GM12878 (cell line): Measurements from ENCODE around the gene LRRC4. TPM values are rescaled to one million over a fixed set of nuclear protein-coding genes. Genes with fewer than 3 reads are reported as not detected.

Experiments
- ATAC-seq: fragments of 200-7000 bp; cut with Tn5 transposase; 3 replicates; pipeline ENCODE4 v1.9.1; 2020; ENCODE audit warnings: mild to moderate bottlenecking, moderate library complexity
- BruUV-seq: library from RNA; stranded (reverse); fragments of 400-500 nt; replicated peaks from 2 replicates; lab custom pipeline; 2021; lab: Mats Ljungman, UMichigan
- CTCF ChIA-PET: fragments of 300-600 bp; sonication (Branson Sonifier 250); formaldehyde crosslinking; extraction: SDS; loops from one replicate; lab custom pipeline; 2021; ENCODE audit warnings: inconsistent platforms; lab: Yijun Ruan, JAX
- POLR2A ChIA-PET: fragments of 350-600 bp; formaldehyde crosslinking; extraction: SDS; loops from one replicate; lab custom pipeline; 2021; ENCODE audit warnings: inconsistent platforms; lab: Charles Lee
- RAD21 ChIA-PET: fragments of 300-600 bp; sonication (Branson Sonifier 250); formaldehyde crosslinking; loops from one replicate; lab custom pipeline; 2023; ENCODE audit warnings: antibody characterized with exemption; ENCODE audit not compliant: unreplicated experiment; lab: Charles Lee
- SMC1A ChIA-PET: fragments of 300-600 bp; sonication (Branson Sonifier 250); formaldehyde crosslinking; loops from one replicate; lab custom pipeline; 2023; ENCODE audit not compliant: unreplicated experiment, uncharacterized antibody; lab: Charles Lee
- DNase-seq: peaks from one replicate; pipeline ENCODE4 v3.0.0-alpha.2; 2011; ENCODE audit warnings: low read depth, low spot score
- FAIRE-seq: peaks from 3 replicates; lab custom pipeline; 2011; peaks lifted over from hg19 to GRCh38; lab: Jason Lieb, UNC
- H2AFZ ChIP-seq: 2 replicates; pipeline ENCODE4 v1.6.0; 2011; ENCODE audit warnings: low read depth, low read length, control low read depth; ENCODE audit not compliant: control insufficient read depth
- H3K27ac ChIP-seq: 2 replicates; pipeline ENCODE4 v1.5.1; 2011; ENCODE audit warnings: control low read depth; ENCODE audit not compliant: control insufficient read depth, insufficient read depth
- H3K27me3 ChIP-seq, 2 experiments: replicated peaks in 1 of 2; 2 replicates each; pipeline versions ENCODE4 v1.6.0 to v1.6.1; 2011; ENCODE audit warnings: low read length in 1 of 2; ENCODE audit not compliant: control insufficient read depth in 2 of 2, insufficient read depth in 2 of 2
- H3K36me3 ChIP-seq, 2 experiments: 2 replicates each; pipeline ENCODE4 v1.5.1; 2011; ENCODE audit warnings: low read length in 1 of 2; ENCODE audit not compliant: control insufficient read depth in 2 of 2, insufficient read depth in 2 of 2
- H3K4me1 ChIP-seq: 2 replicates; pipeline ENCODE4 v1.6.1; 2011; ENCODE audit warnings: mild to moderate bottlenecking, low read length, moderate library complexity, mixed read lengths; ENCODE audit not compliant: control insufficient read depth, insufficient read depth
- H3K4me2 ChIP-seq: 2 replicates; pipeline ENCODE4 v1.6.0; 2011; ENCODE audit warnings: control low read depth; ENCODE audit not compliant: control insufficient read depth, insufficient read depth
- H3K4me3 ChIP-seq: fragments of 200-600 bp; sonication (generic); 2 replicates; pipeline ENCODE4 v1.5.1; 2016
- H3K79me2 ChIP-seq: 2 replicates; pipeline ENCODE4 v1.6.0; 2011; ENCODE audit warnings: low read length; ENCODE audit not compliant: control insufficient read depth, insufficient read depth
- H3K9ac ChIP-seq: 2 replicates; pipeline ENCODE4 v1.8.0; 2011; ENCODE audit warnings: low read length, control low read depth, mixed read lengths; ENCODE audit not compliant: control insufficient read depth, insufficient read depth
- H3K9me3 ChIP-seq: replicated peaks from 3 replicates; pipeline ENCODE4 v1.5.1; 2011; ENCODE audit warnings: mild to moderate bottlenecking, low read length; ENCODE audit not compliant: control insufficient read depth, insufficient read depth
- H4K20me1 ChIP-seq: 2 replicates; pipeline ENCODE4 v1.6.0; 2011; ENCODE audit not compliant: control insufficient read depth, insufficient read depth
- BHLHE40 ChIP-seq, 2 experiments: fragments of 450-650 bp in 1 of 2; IDR thresholded peaks; 2 replicates each; pipeline ENCODE4 v1.6.1; 2011 to 2017; ENCODE audit warnings: low read depth in 2 of 2, borderline replicate concordance in 1 of 2, improper control_type of control experiment in 1 of 2, low read length in 1 of 2, mild to moderate bottlenecking in 1 of 2
- HCFC1 ChIP-seq: fragments of 150-350 bp; IDR thresholded peaks from 2 replicates; pipeline ENCODE4 v1.6.1; 2014; ENCODE audit warnings: low read length
- IRF5 ChIP-seq: fragments of 450-650 bp; IDR thresholded peaks from 2 replicates; pipeline ENCODE4 v1.6.1; 2017; ENCODE audit warnings: borderline replicate concordance
- PAX8 ChIP-seq: fragments of 450-650 bp; IDR thresholded peaks from 2 replicates; pipeline ENCODE4 v1.6.1; 2017; ENCODE audit warnings: mild to moderate bottlenecking, moderate library complexity
- YY1 ChIP-seq: IDR thresholded peaks from 2 replicates; pipeline ENCODE4 v1.6.1; 2011; ENCODE audit warnings: low read depth, mild to moderate bottlenecking, low read length
- ZNF217 ChIP-seq: fragments of 450-650 bp; IDR thresholded peaks from 2 replicates; pipeline ENCODE4 v1.6.1; 2017; ENCODE audit warnings: antibody characterized with exemption, mild to moderate bottlenecking
- ZSCAN29 ChIP-seq: fragments of 450-650 bp; IDR thresholded peaks from 2 replicates; pipeline ENCODE4 v1.6.1; 2017; ENCODE audit warnings: mild to moderate bottlenecking, moderate library complexity
- WGBS: methylation state at CpG from one replicate; pipeline ENCODE4 v1.1.6; 2016; ENCODE audit warnings: low lambda C conversion rate; ENCODE audit not compliant: insufficient replicate concordance, insufficient coverage; ENCODE audit errors: missing lambda C conversion rate; 5-methylcytosine and 5-hydroxymethylcytosine counted together
- in situ Hi-C: fragments of 300-500 bp; cut with MboI; formaldehyde crosslinking; loops from 9 replicates; pipeline ENCODE4 v1.14.3; 2018; ENCODE audit warnings: mixed read lengths
- intact Hi-C: fragments of 100-400 bp; cut with micrococcal nuclease; formaldehyde crosslinking; loops from one replicate; pipeline ENCODE4 v1.14.2; 2022; ENCODE audit not compliant: unreplicated experiment
- polyA plus RNA-seq, 11 experiments: library from polyadenylated mRNA; depleted of rRNA in 4 of 11; unstranded in 6 of 11; stranded (reverse) in 5 of 11; fragments of >200 nt; fragmentation: Nextera tagmentation in 4 of 11; fragmentation: Illumina TruSeq in 1 of 11; extraction: Ambion mirVana in 4 of 11; extraction: Trizol in 1 of 11; gene quantifications; 1 replicate in 1 of 11; 2 replicates in 10 of 11; pipeline versions ENCODE4 v1.2.1 to v1.2.3, GENCODE V29; 2011 to 2016; ENCODE audit warnings: inconsistent platforms in 2 of 11, missing spikeins in 2 of 11, low read depth in 1 of 11
- total RNA-seq, 4 experiments: library from RNA; depleted of rRNA in 3 of 4; stranded (reverse); fragments of >200 nt in 3 of 4; fragmentation: Illumina TruSeq in 1 of 4; extraction: Trizol in 1 of 4; gene quantifications; 2 replicates each; pipeline versions ENCODE4 v1.2.1 to v1.2.3, GENCODE V29; 2013 to 2021

LRRC4 gene
- total and polyA plus RNA-seq, 10 of the 15 experiments (the other 5 are each of a cell fraction or from before 2014, with no cell fraction given): 0.06 to 0.85 (median 0.12) TPM; not detected in 4

GRCh38 chr7:128076196-128076795, 45.1 kb upstream of the LRRC4 start:
- Histone ChIP-seq H3K27me3 (no peaks in the 10 kb centered on the region), H3K27ac (no peak overlapping the region), H4K20me1 (peaks cover 4% of the 10 kb centered on the region), H3K4me1 (no peaks in the 10 kb centered on the region), H3K79me2 (no peaks in the 10 kb centered on the region), H3K9me3 (no peaks in the 10 kb centered on the region), H3K36me3 (peaks cover 26 to 44% of the 10 kb centered on the region in 2 experiments), H3K4me2 (no peak overlapping the region), H2AFZ (no peak overlapping the region), H3K4me3 (no peak overlapping the region), H3K9ac (no peak overlapping the region)
- no TSS peak for BruUV-seq
- in situ Hi-C loops: no loop called here
- RAD21 ChIA-PET: no interaction called here
- intact Hi-C loops: no loop called here
- DNase-seq (no peak), ATAC-seq (no peak), FAIRE-seq (no peak)
- WGBS: 94% methylated on average over 8 of the region's 8 CpGs
- POLR2A ChIA-PET: no interaction called here
- CTCF ChIA-PET: no interaction called here
- SMC1A ChIA-PET: no interaction called here
- TF ChIP-seq BHLHE40 (IDR thresholded peaks at IDR 0.05; ENCODE audit: borderline replicate concordance in 1 of 2, low read depth in 2 of 2, low read length in 1 of 2) (no peak), YY1 (no peak), IRF5 (no peak), HCFC1 (no peak), PAX8 (no peak), ZSCAN29 (no peak), ZNF217 (no peak)
